AG04450 (cell line): ENCODE data around the gene FIGNL1. TPM values are rescaled to one million over a fixed set of nuclear protein-coding genes. Genes with fewer than 3 reads are reported as not detected.

Experiments used
- CTCF ChIA-PET: fragments of 300-600, 350-600 bp; formaldehyde crosslinking; extraction: SDS; loops from one replicate; lab custom pipeline; 2022; ENCODE audit warnings: antibody characterized with exemption, inconsistent platforms; lab: Charles Lee
- POLR2A ChIA-PET: fragments of 350-600 bp; formaldehyde crosslinking; extraction: SDS; loops from one replicate; lab custom pipeline; 2021; ENCODE audit warnings: antibody characterized with exemption, inconsistent platforms; lab: Yijun Ruan, JAX
- DNase-seq: peaks from one replicate; pipeline ENCODE4 v3.0.0-alpha.2; 2011; ENCODE audit warnings: low read depth, low spot score
- H3K27ac ChIP-seq: one replicate; pipeline ENCODE4 v1.5.1; 2012; ENCODE audit warnings: low read depth, low read length, control low read depth
- H3K27me3 ChIP-seq: one replicate; pipeline ENCODE4 v1.6.0; 2012; ENCODE audit warnings: low read length; ENCODE audit not compliant: control insufficient read depth, insufficient read depth
- H3K4me3 ChIP-seq: 2 replicates; pipeline ENCODE4 v1.5.1; 2011; ENCODE audit warnings: mild to moderate bottlenecking, low read depth, low read length, control low read depth
- H3K9me3 ChIP-seq: 2 replicates; pipeline ENCODE4 v1.5.1; 2012; ENCODE audit warnings: low read length; ENCODE audit not compliant: control insufficient read depth, insufficient read depth
- polyA plus RNA-seq: library from polyadenylated mRNA; depleted of rRNA; stranded (reverse); fragments of >200 nt; gene quantifications from 2 replicates; pipeline ENCODE4 v1.2.3, GENCODE V29; 2011
- TF ChIP-seq, protein P1 (sequence below): IDR thresholded peaks from 2 replicates; pipeline ENCODE4 v1.5.1; 2011; ENCODE audit warnings: low read depth, low read length, control low read depth, inconsistent platforms

The FIGNL1 gene
- polyA plus RNA-seq, 1 experiment: 9.5 TPM

DNA sequence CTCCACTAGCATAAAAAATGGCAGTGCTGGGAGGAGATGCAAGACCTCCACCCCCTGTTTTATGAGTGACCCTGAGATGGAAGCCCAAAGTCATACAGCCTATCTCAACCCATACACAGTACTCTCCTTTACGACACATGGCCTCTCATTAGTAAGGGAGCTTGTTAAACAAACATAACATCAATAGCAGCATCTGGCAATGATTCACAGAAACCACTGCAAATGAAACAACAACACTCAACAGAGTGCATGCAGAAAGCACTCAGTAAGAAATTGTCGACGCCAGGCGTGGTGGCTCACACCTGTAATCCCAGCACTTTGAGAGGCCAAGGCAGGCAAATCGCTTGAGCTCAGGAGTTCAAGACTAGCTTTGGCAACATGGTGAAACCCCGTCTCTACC lies 27.5 kb upstream of the FIGNL1 start:
- H3K27ac ChIP-seq: no peak overlapping the region
- peaks cover 8% of the 10 kb centered on the region for H3K27me3 ChIP-seq
- no peak overlapping the region for H3K4me3 ChIP-seq
- no peaks in the 10 kb centered on the region for H3K9me3 ChIP-seq
- TF ChIP-seq, protein P1, sequence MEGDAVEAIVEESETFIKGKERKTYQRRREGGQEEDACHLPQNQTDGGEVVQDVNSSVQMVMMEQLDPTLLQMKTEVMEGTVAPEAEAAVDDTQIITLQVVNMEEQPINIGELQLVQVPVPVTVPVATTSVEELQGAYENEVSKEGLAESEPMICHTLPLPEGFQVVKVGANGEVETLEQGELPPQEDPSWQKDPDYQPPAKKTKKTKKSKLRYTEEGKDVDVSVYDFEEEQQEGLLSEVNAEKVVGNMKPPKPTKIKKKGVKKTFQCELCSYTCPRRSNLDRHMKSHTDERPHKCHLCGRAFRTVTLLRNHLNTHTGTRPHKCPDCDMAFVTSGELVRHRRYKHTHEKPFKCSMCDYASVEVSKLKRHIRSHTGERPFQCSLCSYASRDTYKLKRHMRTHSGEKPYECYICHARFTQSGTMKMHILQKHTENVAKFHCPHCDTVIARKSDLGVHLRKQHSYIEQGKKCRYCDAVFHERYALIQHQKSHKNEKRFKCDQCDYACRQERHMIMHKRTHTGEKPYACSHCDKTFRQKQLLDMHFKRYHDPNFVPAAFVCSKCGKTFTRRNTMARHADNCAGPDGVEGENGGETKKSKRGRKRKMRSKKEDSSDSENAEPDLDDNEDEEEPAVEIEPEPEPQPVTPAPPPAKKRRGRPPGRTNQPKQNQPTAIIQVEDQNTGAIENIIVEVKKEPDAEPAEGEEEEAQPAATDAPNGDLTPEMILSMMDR: no peak
- ChIA-PET POLR2A (no interaction called here), CTCF (interaction anchor here (0.9 to 1.4 kb wide), 2 partner anchors 9 to 683 kb away, joined by 3 to 8 read pairs; no protein-coding TSS in a partner anchor)
- no peak for DNase-seq

DNA sequence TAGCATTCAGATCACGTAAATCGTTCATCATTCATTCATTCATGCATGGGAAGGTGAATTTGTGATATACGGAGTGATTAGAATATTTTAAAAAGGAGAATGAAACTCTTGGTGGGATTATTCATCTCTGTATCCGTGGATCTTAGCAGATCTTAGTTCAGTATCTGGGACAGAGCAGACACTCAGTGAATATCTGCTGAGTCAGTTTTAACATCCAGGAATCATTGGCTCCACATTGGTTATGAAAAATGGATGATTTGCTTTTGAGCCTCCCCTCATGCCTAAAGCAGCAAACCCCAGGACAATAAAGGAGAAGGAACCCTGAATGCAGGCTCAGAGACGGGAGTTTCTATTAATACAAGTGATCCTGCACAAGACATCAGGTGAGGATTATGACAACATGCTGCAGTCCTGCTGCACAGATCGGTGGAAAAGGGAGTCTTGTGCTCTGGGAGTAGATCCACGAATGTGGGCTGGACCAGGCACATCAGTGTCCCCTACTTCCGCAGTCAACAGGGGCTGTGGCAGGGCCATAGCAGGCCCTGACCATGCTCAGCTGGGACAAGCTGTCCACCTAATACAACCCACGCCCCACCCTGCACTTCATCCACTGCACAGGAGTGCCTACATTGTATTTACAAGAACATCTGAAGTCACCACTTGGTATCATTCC lies 26.9 kb upstream of the FIGNL1 start:
- Histone ChIP-seq H3K27ac (no peak overlapping the region), H3K4me3 (no peak overlapping the region), H3K9me3 (no peaks in the 10 kb centered on the region), H3K27me3 (peaks cover 11% of the 10 kb centered on the region)
- TF ChIP-seq, protein P1: no peak
- no peak for DNase-seq
- POLR2A ChIA-PET: no interaction called here
- CTCF ChIA-PET: interaction anchor here (0.9 to 1.4 kb wide), 2 partner anchors 9 to 683 kb away, joined by 3 to 8 read pairs (median 3); no protein-coding TSS in a partner anchor

DNA sequence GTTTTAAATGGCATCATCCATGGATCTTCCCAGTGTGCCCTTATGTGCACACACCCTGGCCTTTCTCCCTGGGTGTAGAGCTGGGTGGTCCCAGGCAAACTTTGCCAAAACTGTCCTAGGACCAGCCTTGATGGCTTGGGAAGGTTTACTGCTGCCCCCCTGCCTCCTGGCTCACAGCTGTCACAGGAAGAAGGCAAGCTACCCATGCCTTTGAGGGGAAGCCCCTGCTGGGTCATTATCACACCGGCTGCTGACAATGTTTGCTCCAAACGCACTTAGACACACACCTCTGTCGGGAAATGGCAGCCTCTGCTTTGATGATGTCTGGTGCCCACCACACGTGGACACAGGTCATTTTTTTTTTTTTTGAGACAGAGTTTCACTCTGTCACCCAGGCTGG lies 25.2 kb upstream of the FIGNL1 start:
- no peak overlapping the region for H3K4me3 ChIP-seq
- ChIA-PET CTCF (interaction anchor here (2.1 kb wide), 1 partner anchor 685 kb away, joined by 6 read pairs; no protein-coding TSS in a partner anchor), POLR2A (no interaction called here)
- H3K9me3 ChIP-seq: no peaks in the 10 kb centered on the region
- H3K27me3 ChIP-seq: peaks cover 14% of the 10 kb centered on the region
- TF ChIP-seq, protein P1: no peak
- H3K27ac ChIP-seq: no peak overlapping the region
- no peak for DNase-seq

DNA sequence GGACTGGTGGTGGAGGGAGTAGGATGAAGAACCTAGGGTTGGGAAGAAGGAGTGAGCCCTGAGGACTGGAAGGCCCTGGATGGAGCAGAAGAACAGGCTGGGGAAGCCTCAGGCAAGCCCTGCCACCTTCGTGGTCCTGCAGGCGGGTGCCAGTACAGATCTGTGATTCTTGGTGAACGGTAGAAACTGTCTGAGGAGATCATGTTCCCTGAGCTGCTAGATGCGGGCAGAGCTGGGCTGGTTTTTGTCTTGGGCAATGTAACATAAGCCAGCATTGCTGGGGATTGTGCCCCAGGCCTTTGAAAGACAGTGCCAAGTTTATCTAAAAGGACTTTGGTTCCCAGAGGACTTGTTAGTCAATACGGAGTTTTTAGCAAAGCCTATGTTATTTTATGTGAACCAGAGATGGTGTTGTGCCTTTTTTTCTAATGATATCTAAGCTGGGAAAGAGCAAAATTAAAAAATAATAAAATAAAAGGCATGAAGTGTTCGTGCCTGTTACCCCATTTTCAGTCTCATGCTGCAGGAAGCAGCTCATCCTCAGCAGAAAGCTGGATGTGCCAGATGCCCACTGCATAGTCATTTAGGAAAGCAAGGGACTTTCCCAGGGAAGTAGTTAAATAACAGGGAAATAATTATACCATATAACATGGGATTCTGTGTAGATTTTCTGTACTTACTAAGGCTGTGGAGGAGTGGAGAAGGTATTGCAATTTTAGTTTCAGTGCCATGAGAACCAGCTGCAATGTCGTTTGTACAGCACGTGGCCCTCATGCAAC lies 24.4 kb upstream of the FIGNL1 start:
- CTCF ChIA-PET: interaction anchor here (2.1 kb wide), 1 partner anchor 686 kb away, joined by 6 read pairs; no protein-coding TSS in a partner anchor
- POLR2A ChIA-PET: interaction anchor here (0.5 kb wide), 1 partner anchor 143 kb away, joined by 3 read pairs; no protein-coding TSS in a partner anchor
- H3K9me3 ChIP-seq: no peaks in the 10 kb centered on the region
- H3K27me3 ChIP-seq: peaks cover 10% of the 10 kb centered on the region
- no peak overlapping the region for H3K27ac ChIP-seq
- TF ChIP-seq, protein P1: no peak
- no peak overlapping the region for H3K4me3 ChIP-seq
- DNase-seq: no peak

DNA sequence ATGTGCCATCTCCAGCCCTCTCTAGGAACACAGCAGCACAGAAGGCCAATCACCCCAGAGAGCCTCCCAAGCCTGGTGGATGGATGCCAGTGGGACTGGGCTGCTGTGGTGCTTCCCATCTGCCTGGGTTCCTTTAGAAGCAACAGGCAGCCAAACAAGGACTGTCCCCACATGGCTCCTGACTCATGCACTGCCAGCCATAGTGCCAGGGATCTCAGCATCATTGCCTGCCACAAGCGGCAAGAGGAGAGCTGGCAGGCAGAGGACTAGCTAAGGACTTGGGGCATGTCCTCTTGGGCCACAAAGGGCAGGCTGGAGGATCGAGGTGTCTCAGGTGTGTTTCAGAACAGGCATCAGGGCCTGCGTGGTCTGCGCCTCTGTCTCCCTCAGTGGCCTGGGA lies 23.4 kb upstream of the FIGNL1 start:
- no peak overlapping the region for H3K27ac ChIP-seq
- TF ChIP-seq, protein P1: no peak
- CTCF ChIA-PET: no interaction called here
- H3K4me3 ChIP-seq: no peak overlapping the region
- POLR2A ChIA-PET: no interaction called here
- DNase-seq: no peak
- peaks cover 12% of the 10 kb centered on the region for H3K27me3 ChIP-seq
- H3K9me3 ChIP-seq: no peaks in the 10 kb centered on the region
